ENCODE measurements around the gene ARF1.

DNA sequence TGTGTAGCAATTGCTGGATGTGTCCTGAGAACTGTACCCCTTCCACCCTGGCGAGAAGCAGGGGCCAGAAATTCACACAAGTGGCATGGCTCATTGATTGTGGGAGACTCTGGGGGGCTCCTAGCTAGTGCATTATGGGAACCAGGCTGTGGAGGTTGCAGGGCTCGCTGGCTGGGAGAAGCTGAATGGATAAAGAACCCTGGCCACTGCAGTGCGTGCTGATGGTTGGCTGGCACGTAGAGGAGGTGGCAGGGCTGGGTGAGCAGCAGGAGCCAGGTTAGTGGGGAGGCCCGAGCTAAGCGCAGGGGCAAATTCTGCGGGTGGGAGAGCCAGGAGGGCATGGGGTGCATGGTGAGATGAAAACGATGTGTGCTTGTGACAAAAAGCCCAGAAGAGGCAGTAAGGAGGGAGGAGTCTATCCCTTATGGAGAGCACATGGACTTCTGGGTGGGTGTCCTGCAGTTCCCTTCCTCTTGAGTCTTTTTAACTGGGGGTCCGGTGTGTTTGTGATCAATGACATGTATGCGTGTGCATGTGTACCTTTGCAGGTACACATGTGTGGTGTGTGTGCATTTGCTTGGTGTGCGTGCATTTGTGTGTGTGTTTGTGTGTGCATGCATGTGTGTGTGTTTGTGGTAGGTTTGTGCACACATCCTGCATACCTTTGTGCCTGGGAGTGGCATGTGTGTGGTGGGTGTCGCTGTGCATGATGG is 61.1 kb downstream of the ARF1 start:
- no peak for TF ChIP-seq POLR2A (IDR thresholded peaks at IDR 0.05; ENCODE audit: low read length)
- TF ChIP-seq GATA1 (IDR thresholded peaks at IDR 0.05; ENCODE audit: low read depth, low read length) = no peak

Data from erythroblast (primary cell).